IPS-NIHi7 (cell line): Measurements from ENCODE around the gene SDCCAG8.
"Not testable (repeated sequence)": the region's sequence is repeated elsewhere in the genome, so short reads cannot be mapped to it uniquely, and the experiment has no call there.

Experiments used
- DNase-seq: peaks from one replicate; pipeline ENCODE4 v3.0.0; 2012; ENCODE audit warnings: mixed read lengths; ENCODE audit errors: extremely low spot score

The SDCCAG8 gene

DNA sequence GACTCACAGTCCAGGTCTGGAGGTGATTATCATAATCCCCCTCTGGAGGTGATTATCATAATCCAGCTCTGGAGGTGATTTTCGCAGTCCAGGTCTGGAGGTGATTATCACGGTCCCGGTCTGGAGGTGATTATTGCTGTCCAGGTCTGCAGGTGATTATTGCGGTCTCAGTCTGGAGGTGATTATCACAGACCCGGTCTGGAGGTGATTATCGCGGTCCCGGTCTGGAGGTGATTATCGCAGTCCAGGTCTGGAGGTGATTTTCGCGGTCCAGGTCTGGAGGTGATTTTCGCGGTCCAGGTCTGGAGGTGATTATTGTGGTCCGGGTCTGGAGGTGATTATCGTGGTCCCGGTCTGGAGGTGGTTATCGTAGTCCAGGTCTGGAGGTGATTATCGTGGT, 76.6 kb downstream of the SDCCAG8 start:
- DNase-seq, result no peak

DNA sequence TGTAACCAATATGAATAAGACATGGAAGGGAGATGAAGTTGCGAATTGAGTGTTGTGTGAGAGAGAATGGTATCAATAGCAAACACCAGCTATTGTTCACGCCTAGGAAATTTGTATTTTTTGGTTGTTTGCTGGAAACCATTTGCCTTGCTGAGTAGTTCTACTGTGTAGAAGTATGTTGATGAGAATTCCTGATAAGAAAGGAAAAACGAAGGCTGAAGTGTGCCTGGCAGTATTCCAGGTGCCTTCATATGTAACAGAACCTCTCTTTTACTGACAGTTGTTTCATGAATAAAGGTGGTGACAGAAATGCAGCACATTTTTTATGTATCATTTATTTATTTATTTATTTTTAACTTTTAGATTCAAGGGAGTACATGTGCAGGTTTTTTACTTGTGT, 79.5 kb downstream of the SDCCAG8 start:
- no peak for DNase-seq

DNA sequence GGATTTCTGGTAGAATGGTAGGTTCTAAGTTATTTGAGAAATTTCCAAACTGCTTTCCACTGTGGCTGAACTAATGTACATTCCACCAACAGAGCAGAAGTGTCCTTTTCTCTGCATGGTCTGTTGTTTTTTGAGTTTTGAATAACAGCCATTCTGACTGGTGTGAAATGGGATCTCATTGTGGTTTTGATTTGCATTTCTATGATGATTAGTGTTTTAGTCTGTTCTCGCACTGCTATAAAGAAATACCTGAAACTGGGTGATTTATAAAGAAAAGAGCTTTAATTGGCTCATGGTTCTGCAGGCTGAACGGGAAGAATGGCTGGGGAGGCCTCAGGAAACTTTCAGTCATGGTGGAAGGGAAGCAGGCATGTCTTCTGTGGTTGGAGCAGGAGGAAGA, 80.3 kb downstream of the SDCCAG8 start:
- DNase-seq, result no peak

DNA sequence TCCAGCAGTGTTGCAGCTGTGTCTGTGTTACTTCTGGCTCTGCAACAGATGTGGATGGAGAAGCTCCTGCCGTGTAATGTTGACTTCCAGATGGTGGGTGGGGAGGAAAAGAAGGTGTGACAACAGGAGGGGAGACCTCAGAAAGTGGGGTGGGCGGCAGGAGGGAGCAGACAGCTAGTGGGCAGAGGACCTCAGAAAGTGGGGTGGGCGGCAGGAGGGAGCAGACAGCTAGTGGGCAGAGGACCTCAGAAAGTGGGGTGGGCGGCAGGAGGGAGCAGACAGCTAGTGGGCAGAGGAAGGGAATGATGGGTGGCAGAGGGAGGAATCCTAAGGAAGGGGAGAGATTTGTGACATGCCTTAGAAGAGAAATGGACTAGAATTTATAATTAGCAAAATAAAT, 83.0 kb downstream of the SDCCAG8 start:
- DNase-seq, result not testable (repeated sequence)

DNA sequence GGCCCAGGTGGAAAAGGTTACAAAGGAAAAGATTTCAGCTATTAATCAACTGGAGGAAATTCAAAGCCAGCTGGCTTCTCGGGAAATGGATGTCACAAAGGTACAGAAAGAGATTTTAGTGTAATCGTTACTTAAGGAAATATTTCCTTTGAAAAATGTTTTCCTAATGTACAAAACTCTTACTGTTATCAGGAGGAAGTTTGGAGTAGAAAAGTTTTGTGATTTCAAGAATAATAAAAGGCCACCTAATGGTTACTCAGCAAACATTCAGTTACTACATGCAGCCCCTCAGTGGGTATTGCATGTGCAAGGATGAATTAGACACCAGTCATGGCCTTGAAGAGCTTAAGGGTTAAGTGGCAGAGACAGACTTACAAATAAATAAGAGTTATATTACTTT, 85.2 kb downstream of the SDCCAG8 start:
- no peak for DNase-seq

DNA sequence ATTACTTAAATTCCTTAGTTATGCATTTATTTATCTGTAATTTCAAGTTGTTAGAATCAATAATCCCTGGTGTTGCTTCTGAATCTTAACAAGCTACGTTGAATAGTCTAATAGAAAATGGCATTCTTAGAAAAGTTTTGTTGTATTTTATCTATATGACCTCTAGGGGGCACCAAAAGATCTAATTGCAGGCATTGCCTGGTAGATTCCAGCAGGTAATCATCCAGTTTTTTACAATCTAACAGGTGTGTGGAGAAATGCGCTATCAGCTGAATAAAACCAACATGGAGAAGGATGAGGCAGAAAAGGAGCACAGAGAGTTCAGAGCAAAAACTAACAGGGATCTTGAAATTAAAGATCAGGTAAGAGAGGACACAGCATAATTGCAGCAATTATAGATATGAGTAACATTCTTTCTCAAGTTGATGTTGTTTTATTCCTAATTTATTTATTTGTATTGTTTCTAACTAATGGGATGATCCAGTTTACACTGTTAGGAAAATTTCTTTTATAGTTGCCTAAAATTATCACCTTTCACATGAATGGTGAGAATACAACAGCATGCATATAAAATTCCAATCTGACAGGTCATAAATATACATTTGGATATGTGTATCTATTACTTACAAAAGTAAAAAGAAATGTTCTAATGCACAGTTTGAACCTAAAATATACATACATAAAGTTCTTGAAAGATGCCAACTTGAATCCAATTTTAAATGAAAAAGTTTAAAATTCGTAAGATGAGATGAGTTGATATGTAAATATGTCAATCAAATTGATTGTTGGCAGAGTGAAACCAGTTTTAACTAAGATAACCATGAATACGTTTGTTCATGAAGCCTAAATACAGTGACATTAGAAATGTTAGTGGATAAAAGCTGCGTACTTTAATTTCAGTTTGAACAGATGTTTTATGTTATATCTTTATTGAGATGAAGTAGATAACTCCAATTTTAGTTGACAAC, 88.4 kb downstream of the SDCCAG8 start:
- peak; percentile 41 for DNase-seq

DNA sequence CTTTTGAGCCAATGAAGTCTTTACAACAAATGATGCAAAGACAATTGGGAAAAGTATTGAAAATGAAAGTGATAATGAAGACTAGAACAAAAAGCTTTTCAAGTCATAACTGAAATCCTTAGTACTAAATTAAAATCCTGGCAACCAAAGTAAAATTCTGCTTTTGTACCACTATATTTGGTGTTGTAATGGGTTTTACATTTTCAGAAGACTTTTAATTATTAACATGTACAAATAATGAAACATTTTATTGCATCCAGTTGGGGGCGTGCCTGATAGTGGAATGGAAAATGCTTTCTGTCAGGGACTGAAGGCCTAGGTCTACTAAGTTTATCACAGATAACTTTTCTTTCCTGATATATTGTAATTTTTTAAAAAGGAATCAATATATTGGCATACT, 89.4 kb downstream of the SDCCAG8 start:
- no peak for DNase-seq

DNA sequence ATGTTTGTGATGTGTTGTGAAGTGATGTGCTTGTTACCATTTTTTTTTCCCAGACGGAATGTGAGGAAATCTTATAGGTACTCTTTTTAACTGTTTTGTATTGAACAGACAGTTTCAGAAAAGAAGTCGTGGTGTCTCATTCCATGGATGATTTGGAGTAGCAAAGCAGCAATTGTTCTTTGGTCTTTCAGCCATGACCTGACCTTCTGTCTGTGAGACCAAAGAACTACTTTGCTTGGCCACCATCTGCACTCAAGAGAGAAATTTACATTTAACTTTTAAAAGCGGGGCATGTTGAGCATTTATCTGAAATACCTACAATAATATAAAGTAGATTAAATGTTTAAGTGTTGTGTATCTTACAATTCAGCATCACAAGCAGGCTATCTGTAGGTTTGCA, 90.2 kb downstream of the SDCCAG8 start:
- DNase-seq, result no peak

DNA sequence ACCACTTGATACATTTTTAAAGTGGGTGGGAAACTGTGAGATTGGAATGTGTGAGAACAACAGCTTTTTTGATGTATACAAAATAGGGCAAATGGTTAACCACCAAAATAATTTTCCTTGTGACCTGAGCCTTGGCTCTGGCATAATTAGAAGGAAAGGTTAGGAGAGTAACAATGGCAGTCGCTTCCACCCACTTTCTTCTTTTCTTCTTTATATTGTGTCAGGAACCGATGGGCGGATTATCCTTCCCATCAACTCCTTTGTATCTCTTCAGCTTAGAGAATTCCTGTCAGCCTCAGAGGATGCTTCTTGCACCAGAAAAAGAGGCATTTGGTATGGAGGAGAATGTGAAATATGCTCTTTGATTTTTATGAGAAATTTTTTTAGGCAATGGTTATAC, 90.6 kb downstream of the SDCCAG8 start:
- no peak for DNase-seq

DNA sequence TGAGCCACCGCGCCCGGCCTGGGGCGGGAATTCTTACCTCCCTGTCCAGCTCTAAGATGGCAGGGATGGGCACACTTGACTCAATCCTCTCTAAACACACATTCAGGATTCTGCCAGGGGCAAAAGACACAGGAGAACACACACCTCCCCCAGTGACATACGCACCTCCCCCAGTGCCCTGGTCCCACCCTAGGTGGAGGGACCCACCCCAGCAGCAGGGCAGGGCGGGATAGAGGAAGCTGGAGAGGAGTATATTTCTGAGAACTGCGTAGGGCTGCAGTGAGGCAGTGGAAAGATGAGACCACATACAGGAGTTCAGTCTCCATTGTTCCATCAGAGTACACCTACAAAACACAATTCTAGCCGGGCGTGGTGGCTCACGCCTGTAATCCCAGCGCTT, 92.5 kb downstream of the SDCCAG8 start:
- DNase-seq, result no peak

DNA sequence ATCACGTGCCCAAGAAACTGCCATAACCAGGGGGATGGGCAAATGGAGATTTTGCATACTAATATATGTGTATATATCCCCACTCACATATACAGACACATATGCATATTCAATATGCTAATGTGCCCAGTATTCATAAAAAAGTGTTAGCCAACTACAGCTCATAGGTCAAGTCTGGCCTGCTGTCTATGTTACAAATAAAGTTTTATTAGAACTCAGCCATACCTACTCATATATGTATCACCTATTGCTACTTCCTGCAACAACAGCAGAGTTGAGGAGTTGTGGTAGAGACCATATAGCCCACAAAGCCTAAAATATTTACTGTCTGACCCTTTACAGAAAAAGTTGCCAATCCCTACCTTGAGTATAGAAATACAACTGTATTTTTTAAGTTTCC, 93.3 kb downstream of the SDCCAG8 start:
- no peak for DNase-seq

DNA sequence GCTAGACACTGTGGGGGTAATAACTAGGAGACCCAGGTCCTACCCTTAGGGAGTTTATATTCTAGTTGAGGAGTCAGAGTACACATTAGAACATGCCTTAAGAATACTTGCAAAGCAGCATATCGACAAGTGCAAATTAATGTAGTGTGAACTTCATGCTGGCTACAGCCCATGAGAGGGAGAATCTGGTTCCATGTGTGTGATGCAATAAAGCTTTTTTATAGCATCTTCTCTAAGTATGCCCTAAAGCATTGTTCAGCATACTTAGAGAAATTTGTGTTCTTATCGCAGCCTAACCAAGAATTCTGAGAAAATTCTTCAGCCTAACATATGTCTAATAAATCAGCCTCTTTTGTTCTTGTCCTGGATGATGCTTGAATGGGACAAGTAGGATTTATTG, 95.5 kb downstream of the SDCCAG8 start:
- DNase-seq, result no peak

DNA sequence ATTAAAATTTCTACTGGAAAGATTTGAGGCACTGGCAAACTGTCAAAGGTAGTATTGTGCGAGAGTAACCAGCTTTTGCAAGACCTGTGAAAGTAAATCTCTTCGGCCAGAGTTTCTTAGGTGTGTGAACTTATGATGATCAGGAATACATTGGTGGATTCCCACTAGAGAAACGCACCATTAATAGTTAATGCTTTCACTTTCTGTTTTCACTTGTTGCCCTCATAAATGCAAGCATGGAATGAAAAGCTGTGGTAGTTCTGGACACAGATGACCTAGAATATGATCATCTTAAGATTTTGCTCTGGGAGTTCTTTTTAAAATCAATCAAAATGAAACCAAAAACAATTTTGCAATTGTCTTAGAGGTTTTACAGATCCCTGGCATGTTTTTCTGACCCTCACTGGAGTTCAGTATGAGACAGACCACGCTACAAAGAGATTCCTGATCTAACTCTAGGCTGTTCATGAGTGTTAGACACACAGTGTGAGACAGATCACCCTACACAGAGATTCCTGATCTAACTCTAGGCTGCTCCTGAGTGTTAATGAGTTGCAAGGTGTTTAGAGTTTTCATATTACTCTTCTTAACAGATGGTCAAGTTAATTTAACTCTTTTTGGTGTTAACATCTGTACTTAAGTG, 98.8 kb downstream of the SDCCAG8 start:
- DNase-seq, result no peak

DNA sequence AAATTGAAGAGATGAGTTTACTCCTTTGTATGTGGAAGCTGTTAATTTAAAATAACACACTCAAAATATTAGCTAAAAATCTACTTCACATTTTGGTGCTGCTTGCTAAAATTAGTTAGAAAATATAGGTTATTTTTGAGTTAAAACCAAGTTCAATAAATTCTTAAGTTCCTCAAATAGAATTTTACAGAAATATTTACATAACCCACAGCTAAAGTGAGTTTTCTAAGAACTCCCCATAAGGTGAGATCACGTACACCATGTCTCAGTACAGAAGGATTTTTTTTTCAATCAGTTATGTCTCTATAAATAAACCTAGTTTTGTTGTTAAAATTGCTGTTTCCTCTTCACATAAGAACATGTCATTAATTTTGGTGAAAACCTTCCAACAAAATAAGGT, 108.0 kb downstream of the SDCCAG8 start:
- no peak for DNase-seq

DNA sequence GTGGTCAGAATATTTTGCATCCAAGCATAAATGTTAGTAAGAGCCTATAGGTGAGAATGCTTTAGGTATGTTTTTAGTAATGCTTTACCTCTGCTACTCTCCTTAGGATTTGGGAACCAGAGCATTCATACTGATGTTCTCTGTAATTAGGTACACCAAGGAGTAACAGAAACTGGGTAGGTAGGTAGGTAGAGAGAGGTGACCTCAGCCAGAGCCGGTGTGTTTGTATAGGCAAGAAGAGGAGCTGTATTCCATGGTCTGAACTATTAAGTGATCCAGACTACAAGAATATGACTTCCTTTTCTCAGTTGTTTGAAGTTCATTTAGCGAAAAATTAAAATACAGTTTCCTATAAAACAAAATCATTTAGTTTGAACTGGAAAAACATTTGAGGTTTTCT, 108.5 kb downstream of the SDCCAG8 start:
- no peak for DNase-seq

DNA sequence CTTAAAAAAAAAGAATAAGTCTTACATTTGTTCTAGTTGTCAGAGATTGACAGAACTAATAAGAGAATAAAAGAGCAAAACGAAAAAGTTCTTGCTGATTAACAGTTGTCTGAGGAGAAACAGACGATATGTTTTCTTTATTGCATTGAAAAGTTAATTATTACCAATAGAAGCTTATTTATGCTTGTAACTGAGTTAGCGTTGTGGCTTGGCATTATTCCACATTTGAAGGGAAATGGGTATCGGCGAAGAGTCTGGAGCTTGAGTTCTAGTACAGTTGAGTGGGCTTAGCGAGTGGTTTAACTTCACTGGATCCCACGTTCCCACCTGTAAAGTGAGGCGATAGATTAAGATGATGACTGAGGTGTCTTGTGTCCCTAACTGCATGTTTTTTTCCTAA, 109.0 kb downstream of the SDCCAG8 start:
- DNase-seq, result no peak

DNA sequence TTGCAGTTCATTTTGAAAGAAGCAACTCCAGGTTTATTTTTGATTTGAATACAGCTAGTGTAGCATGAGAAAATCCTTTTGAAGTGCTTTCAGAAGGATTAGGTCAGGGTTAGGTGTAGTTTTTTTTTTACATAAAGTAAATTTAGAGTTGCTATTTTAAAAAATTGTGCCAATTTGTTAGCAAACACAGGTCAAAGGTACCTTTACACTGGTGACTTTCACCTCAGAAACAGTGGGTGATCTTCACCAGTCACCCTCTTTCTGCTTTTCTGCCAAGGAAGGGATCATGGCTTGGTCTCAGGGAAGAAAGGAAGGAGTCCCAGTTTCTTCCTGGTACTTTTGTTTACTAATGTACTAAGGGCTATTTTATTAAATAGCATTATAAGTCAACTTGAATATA, 111.5 kb downstream of the SDCCAG8 start:
- DNase-seq, result no peak

DNA sequence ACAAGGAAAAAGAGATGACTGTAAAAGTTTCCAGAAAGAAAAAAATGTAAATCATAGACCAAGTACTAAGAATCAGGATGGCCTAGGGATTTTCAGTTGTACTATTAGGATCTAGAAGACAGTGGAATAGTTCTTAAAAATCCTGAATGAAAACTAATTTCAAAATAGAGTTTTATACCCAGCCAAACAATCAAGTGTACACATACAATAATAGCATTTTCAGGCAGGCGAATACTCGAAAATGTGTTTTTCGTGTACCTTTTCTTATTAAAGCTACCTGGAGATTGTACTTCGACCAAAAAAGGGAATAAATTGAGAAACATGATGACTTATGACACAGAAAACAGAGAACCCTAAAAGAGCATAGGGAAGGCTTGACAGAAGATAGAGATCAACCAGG, 118.6 kb downstream of the SDCCAG8 start:
- no peak for DNase-seq

DNA sequence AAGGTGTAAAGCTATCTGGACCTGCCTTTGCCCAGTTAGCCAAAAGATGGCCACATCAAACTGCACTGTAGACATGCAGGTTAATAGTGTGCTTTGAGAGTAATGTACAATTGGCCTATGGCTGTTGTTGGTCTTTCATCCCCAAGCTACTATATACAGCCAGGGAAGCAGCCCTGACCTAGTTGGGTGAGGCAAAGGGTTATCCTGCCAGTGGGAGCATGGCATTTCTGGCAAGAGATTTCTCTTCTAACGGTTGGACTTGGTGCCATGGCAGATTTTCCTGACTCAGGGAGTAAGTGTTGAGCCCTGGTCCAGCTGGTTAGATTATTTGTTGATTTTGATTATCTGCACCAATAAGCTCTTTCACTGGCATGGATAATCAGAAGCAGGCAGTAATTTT, 119.8 kb downstream of the SDCCAG8 start:
- no peak for DNase-seq

DNA sequence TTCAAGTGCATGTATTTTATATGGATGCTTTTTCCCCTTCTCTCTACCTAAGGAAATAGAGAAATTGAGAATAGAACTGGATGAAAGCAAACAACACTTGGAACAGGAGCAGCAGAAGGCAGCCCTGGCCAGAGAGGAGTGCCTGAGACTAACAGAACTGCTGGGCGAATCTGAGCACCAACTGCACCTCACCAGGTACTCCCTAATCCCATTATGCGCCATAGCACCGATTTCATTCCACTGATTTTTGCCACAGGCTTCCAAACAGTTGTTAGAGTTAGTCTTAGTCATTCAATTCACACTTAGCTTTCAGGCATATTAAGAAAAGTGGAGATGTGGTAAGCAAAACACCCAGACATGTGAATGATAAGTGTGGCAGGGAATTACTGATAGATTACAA, 122.8 kb downstream of the SDCCAG8 start:
- peak; percentile 18 for DNase-seq

DNA sequence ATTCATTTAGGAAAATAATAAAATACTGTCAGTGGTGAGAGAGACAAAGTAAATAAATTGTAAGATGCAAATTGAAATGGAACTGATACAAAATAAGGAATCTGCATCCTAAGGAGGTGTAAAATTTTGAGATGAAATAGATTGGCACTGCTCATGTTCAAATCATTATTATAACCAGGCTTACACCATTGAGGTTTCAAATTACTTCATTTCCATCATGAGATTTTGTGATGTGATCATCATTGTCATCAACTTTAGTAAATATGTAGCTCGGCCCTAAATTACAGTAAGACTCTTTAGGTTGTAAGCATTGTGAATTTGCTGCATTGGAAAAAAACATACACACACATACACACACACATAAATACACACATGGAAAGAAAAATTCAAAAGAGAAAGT, 123.4 kb downstream of the SDCCAG8 start:
- no peak for DNase-seq

DNA sequence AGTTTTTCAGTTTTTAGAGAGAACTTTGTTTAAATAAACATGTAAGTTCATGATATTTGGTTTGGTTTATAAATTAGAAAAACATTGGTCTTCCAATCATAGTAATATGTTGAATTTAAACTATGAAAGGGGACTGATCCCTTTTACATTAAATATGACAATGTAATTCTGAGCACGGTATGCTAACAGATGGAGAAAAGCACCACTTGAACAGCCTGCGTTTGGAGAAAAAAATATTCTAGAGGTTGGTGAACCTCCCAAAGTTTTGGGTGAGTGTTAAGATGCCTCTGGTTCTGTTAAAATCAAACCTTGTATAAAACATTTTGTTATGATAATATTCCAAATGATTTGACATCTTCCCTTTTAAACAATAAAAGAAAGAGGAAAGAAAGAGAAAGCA, 123.9 kb downstream of the SDCCAG8 start:
- DNase-seq, result no peak

DNA sequence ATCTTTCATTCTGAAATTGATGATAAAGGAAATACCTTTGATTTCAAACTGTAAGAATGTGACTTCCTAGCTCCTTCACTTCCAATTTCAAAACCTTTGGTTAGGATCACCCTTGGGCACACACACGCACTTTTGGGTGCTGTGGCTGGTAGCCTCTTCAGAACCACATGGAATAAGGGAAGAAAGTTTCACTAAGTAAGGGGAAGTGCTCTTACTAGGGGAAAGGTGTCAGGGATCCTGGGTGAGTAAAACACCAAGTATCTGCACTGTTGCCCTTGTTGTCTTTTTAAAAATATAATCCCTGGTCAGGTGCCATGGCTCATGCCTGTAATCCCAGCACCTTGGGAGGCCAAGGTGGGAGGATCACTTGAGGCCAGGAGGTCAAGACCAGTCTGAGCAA, 132.4 kb downstream of the SDCCAG8 start:
- no peak for DNase-seq
